Keratinocyte (primary cell): ENCODE measurements around the gene CALCB.

Experiments
- EZH2 ChIP-seq: IDR thresholded peaks from one replicate; pipeline ENCODE4 v1.6.1; 2012; ENCODE audit warnings: inconsistent platforms, mild to moderate bottlenecking, low read length, moderate library complexity
- TF ChIP-seq, protein P1 (sequence below), 3 experiments: IDR thresholded peaks in 1 of 3; conservative IDR thresholded peaks in 1 of 3; optimal IDR thresholded peaks in 1 of 3; 2 replicates in 2 of 3; 3 replicates in 1 of 3; pipeline versions ENCODE3 to v1.5.1; 2011; ENCODE audit warnings: low read length in 3 of 3, mild to moderate bottlenecking in 3 of 3, moderate library complexity in 2 of 3, control low read depth in 1 of 3, inconsistent platforms in 1 of 3; ENCODE audit not compliant: insufficient read depth in 2 of 3; ENCODE audit errors: extremely low read depth in 1 of 3

DNA sequence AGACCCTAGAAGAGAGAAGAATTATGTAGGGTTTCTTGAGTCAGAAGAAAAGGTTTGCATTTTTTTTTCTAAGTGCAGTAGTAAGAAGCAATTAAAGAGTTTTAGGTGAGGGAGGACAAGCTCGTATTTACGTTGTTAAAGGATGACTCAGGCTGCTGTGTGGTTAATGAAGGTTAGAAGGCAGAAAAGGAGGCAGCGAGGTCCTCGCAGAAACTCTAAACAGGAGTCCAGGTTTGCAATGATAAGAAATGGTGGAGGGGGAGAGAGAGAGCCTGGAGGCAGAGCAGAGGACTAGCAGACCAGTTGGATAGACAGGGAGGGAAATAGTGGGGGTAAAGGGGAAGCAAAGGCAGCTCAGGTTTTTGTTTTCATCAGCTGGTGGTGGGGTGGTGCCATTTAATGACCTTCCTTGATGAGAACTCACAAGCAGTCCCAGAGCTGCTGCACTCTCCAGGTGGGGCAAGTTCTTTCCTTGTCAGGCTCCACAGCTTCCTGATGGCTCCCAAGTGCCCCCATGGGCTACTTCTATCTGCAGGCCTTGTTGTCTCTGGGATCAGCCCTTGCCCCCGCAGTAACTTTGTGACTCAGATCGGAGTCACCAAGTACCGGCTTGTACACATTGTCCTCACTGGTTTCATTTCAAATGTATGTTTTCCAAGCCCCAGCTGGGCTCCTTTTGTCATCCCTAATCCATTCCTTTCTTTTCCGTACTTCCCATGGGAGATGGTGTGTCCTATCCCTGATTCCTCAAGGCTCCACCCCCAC lies 33.0 kb downstream of the CALCB start:
- TF ChIP-seq, protein P1, sequence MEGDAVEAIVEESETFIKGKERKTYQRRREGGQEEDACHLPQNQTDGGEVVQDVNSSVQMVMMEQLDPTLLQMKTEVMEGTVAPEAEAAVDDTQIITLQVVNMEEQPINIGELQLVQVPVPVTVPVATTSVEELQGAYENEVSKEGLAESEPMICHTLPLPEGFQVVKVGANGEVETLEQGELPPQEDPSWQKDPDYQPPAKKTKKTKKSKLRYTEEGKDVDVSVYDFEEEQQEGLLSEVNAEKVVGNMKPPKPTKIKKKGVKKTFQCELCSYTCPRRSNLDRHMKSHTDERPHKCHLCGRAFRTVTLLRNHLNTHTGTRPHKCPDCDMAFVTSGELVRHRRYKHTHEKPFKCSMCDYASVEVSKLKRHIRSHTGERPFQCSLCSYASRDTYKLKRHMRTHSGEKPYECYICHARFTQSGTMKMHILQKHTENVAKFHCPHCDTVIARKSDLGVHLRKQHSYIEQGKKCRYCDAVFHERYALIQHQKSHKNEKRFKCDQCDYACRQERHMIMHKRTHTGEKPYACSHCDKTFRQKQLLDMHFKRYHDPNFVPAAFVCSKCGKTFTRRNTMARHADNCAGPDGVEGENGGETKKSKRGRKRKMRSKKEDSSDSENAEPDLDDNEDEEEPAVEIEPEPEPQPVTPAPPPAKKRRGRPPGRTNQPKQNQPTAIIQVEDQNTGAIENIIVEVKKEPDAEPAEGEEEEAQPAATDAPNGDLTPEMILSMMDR (optimal IDR thresholded peaks at IDR 0.05 in 1 of 3, IDR thresholded peaks at IDR 0.05 in 1 of 3, conservative IDR thresholded peaks at IDR 0.05 in 1 of 3; ENCODE audit: extremely low read depth in 1 of 3, insufficient read depth in 2 of 3, low read length in 3 of 3) = no peak
- TF ChIP-seq EZH2 = no peak
